HepG2 (cell line): Measurements from ENCODE around the gene MTFR1L. TPM values are rescaled to one million over a fixed set of nuclear protein-coding genes. Genes with fewer than 3 reads are reported as not detected.

Experiments
- BRF2 ChIP-seq: sonication (generic); formaldehyde crosslinking; IDR thresholded peaks from 2 replicates; pipeline ENCODE4 v1.8.1; 2022; ENCODE audit warnings: mild to moderate bottlenecking, missing genetic modification reagents
- CHCHD3 ChIP-seq: sonication (generic); formaldehyde crosslinking; IDR thresholded peaks from 2 replicates; pipeline ENCODE4 v1.8.0; 2022; ENCODE audit warnings: mild to moderate bottlenecking, missing genetic modification reagents, moderate library complexity
- ESRRA ChIP-seq: sonication (generic); formaldehyde crosslinking; IDR thresholded peaks from 2 replicates; pipeline ENCODE4 v1.5.1; 2020; ENCODE audit warnings: mild to moderate bottlenecking, low read depth, missing genetic modification reagents
- HIVEP1 ChIP-seq: sonication (generic); formaldehyde crosslinking; IDR thresholded peaks from 2 replicates; pipeline ENCODE4 v1.4.0; 2020; ENCODE audit warnings: mild to moderate bottlenecking, missing genetic modification reagents
- IRF1 ChIP-seq: sonication (generic); formaldehyde crosslinking; IDR thresholded peaks from 2 replicates; pipeline ENCODE4 v1.4.0; 2020; ENCODE audit warnings: low read depth, mild to moderate bottlenecking, missing genetic modification reagents
- MTA3 ChIP-seq: sonication (generic); formaldehyde crosslinking; IDR thresholded peaks from 2 replicates; pipeline ENCODE4 v1.4.0; 2020; ENCODE audit warnings: missing genetic modification reagents
- SCMH1 ChIP-seq: sonication (generic); formaldehyde crosslinking; IDR thresholded peaks from 2 replicates; pipeline ENCODE4 v1.9.0; 2021; ENCODE audit warnings: missing genetic modification reagents, mild to moderate bottlenecking, borderline replicate concordance
- SMAD1 ChIP-seq: sonication (generic); formaldehyde crosslinking; IDR thresholded peaks from 2 replicates; pipeline ENCODE4 v1.4.0; 2020; ENCODE audit warnings: missing genetic modification reagents, low read depth, mild to moderate bottlenecking, borderline replicate concordance
- SRSF9 ChIP-seq: fragments of 200-400 bp; formaldehyde crosslinking; IDR thresholded peaks from 2 replicates; pipeline ENCODE4 v1.6.1; 2018; ENCODE audit warnings: borderline replicate concordance, mild to moderate bottlenecking, low read depth, low read length; ENCODE audit not compliant: insufficient read depth, poor library complexity, severe bottlenecking
- ZBTB34 ChIP-seq: sonication (generic); formaldehyde crosslinking; IDR thresholded peaks from 2 replicates; pipeline ENCODE4 v1.8.0; 2022; ENCODE audit warnings: mild to moderate bottlenecking, missing genetic modification reagents
- ZNF407 ChIP-seq: sonication (generic); formaldehyde crosslinking; IDR thresholded peaks from one replicate; pipeline ENCODE4 v1.5.1; 2020; ENCODE audit warnings: mild to moderate bottlenecking, missing genetic modification reagents; ENCODE audit errors: not compliant biosample characterization
- ZNF446 ChIP-seq: sonication (generic); formaldehyde crosslinking; IDR thresholded peaks from 2 replicates; pipeline ENCODE4 v1.5.0; 2020; ENCODE audit warnings: mild to moderate bottlenecking, missing genetic modification reagents
- ZNF547 ChIP-seq: sonication (generic); formaldehyde crosslinking; IDR thresholded peaks from 2 replicates; pipeline ENCODE4 v1.5.1; 2020; ENCODE audit warnings: mild to moderate bottlenecking, missing genetic modification reagents
- ZNF549 ChIP-seq: sonication (generic); formaldehyde crosslinking; IDR thresholded peaks from 2 replicates; pipeline ENCODE4 v1.5.0; 2020; ENCODE audit warnings: missing genetic modification reagents
- ZNF550 ChIP-seq: sonication (generic); formaldehyde crosslinking; IDR thresholded peaks from 2 replicates; pipeline ENCODE4 v1.4.0; 2020; ENCODE audit warnings: mild to moderate bottlenecking, missing genetic modification reagents, borderline replicate concordance
- ZNF777 ChIP-seq: sonication (generic); formaldehyde crosslinking; IDR thresholded peaks from 2 replicates; pipeline ENCODE4 v1.4.0; 2020; ENCODE audit warnings: missing genetic modification reagents
- ZSCAN20 ChIP-seq: sonication (generic); formaldehyde crosslinking; IDR thresholded peaks from 2 replicates; pipeline ENCODE4 v1.4.0; 2020; ENCODE audit warnings: missing genetic modification reagents, mild to moderate bottlenecking, borderline replicate concordance
- polyA plus RNA-seq, 8 experiments: library from polyadenylated mRNA; depleted of rRNA in 3 of 8; stranded (reverse) in 7 of 8; unstranded in 1 of 8; fragments of >200 nt; fragmentation: Illumina TruSeq in 4 of 8; extraction: Trizol in 4 of 8; gene quantifications; 2 replicates each; pipeline versions ENCODE4 v1.2.1 to v1.2.3, GENCODE V29; 2011 to 2016; ENCODE audit warnings: low read depth in 4 of 8, missing spikeins in 1 of 8, mixed read lengths in 1 of 8; ENCODE audit not compliant: insufficient read depth in 1 of 8
- total RNA-seq, 5 experiments: library from RNA; depleted of rRNA; stranded (reverse); fragments of >200 nt; fragmentation: Illumina TruSeq; extraction: Trizol; gene quantifications; 2 replicates each; pipeline ENCODE4 v1.2.3, GENCODE V29; 2016; ENCODE audit warnings: low read depth in 1 of 5

The MTFR1L gene
- total and polyA plus RNA-seq, 2 of the 13 experiments (the other 11 are each of a cell fraction or from before 2014, with no cell fraction given) = 38.0 to 55.7 TPM

- TF ChIP-seq CHCHD3 (CRISPR knock-in tag) = no peak
- TF ChIP-seq ZBTB34 = no peak
- TF ChIP-seq ZNF777 = no peak; the same call in 1 of the 2 replicates
- TF ChIP-seq ZNF549 = no peak
- no peak for TF ChIP-seq ZNF550 (CRISPR knock-in tag)
- TF ChIP-seq IRF1 (CRISPR knock-in tag) = no peak
- no peak for TF ChIP-seq SRSF9
- TF ChIP-seq ZNF547 (CRISPR knock-in tag) = peak; percentile 89
- TF ChIP-seq BRF2 (CRISPR knock-in tag) = no peak
- TF ChIP-seq ZSCAN20 (CRISPR knock-in tag) = no peak
- no peak for TF ChIP-seq SCMH1 (CRISPR knock-in tag)
- TF ChIP-seq ESRRA (CRISPR knock-in tag) = peak; percentile 96
- peak; percentile 2 for TF ChIP-seq ZNF407 (CRISPR knock-in tag)
- TF ChIP-seq ZNF446 (CRISPR knock-in tag) = peak; percentile 78
- 0 out of 2 replicates have a peak, but pooled peaks have one; percentile 48 for TF ChIP-seq SMAD1 (CRISPR knock-in tag)
- TF ChIP-seq MTA3 (CRISPR knock-in tag) = no peak
- TF ChIP-seq HIVEP1 (CRISPR knock-in tag) = peak; percentile 72
These were observed at the start of gene MTFR1L (continued) for GRCh38 chr1:25819491-25820246.
